Activated T-cell treated with anti-CD3 and anti-CD28 coated beads, Interleukin-2, amount 50 U/mL, for 4 hours (primary cell): Measurements from ENCODE around the gene DNAJC3. TPM values are rescaled to one million over a fixed set of nuclear protein-coding genes. Genes with fewer than 3 reads are reported as not detected.
"Not testable (repeated sequence)": the region's sequence is repeated elsewhere in the genome, so short reads cannot be mapped to it uniquely, and the experiment has no call there.

Source experiments
- ATAC-seq, 2 donors: fragments of 200-7000 bp; cut with Tn5 transposase; one replicate each; pipeline ENCODE4 v1.10.0; 2021
- DNase-seq: peaks from one replicate; pipeline ENCODE4 v3.0.0-alpha.2; 2020
- H3K27me3 Mint-ChIP-seq: one replicate; pipeline ENCODE4 v1.8.0; 2021; ENCODE audit warnings: low read depth, mixed read lengths
- H3K36me3 Mint-ChIP-seq: one replicate; pipeline ENCODE4 v1.8.0; 2022; ENCODE audit warnings: mixed read lengths; ENCODE audit not compliant: insufficient read depth
- H3K4me1 Mint-ChIP-seq: one replicate; pipeline ENCODE4 v1.8.0; 2021; ENCODE audit warnings: low read depth, mixed read lengths
- H3K4me3 Mint-ChIP-seq: one replicate; pipeline ENCODE4 v1.8.0; 2021; ENCODE audit warnings: mild to moderate bottlenecking, moderate library complexity, mixed read lengths
- H3K9me3 Mint-ChIP-seq: one replicate; pipeline ENCODE4 v1.8.0; 2021; ENCODE audit warnings: mixed read lengths
- total RNA-seq, 3 donors: library from RNA; stranded (reverse); gene quantifications; one replicate each; pipeline ENCODE4 v1.2.1, GENCODE V29; 2021

The DNAJC3 gene
- total RNA-seq, 3 donors from 2014 or later = 30.2 to 39.3 (median 31.2) TPM

GRCh38 chr13:95789315-95789714 is 112.4 kb downstream of the DNAJC3 start:
- not testable (repeated sequence) for DNase-seq, H3K4me3 Mint-ChIP-seq, H3K4me1 Mint-ChIP-seq, H3K9me3 Mint-ChIP-seq, H3K27me3 Mint-ChIP-seq, ATAC-seq
- peaks cover 67% of the 10 kb centered on the region for H3K36me3 Mint-ChIP-seq

GRCh38 chr13:95791084-95791722 is 114.3 kb downstream of the DNAJC3 start:
- Mint-ChIP-seq H3K9me3 (no peaks in the 10 kb centered on the region), H3K27me3 (no peaks in the 10 kb centered on the region), H3K4me3 (no peak overlapping the region), H3K4me1 (no peaks in the 10 kb centered on the region), H3K36me3 (peaks cover 64% of the 10 kb centered on the region)
- no peak for DNase-seq
- no peak for ATAC-seq

GRCh38 chr13:95793018-95793555 is 116.1 kb downstream of the DNAJC3 start:
- H3K27me3 Mint-ChIP-seq = no peaks in the 10 kb centered on the region
- DNase-seq (no peak), ATAC-seq (no peak)
- no peaks in the 10 kb centered on the region for H3K4me1 Mint-ChIP-seq
- peaks cover 47% of the 10 kb centered on the region for H3K36me3 Mint-ChIP-seq
- no peaks in the 10 kb centered on the region for H3K9me3 Mint-ChIP-seq
- H3K4me3 Mint-ChIP-seq = no peak overlapping the region

GRCh38 chr13:95793781-95794180 is 116.8 kb downstream of the DNAJC3 start:
- H3K9me3 Mint-ChIP-seq = no peaks in the 10 kb centered on the region
- peaks cover 40% of the 10 kb centered on the region for H3K36me3 Mint-ChIP-seq
- no peaks in the 10 kb centered on the region for H3K27me3 Mint-ChIP-seq
- DNase-seq = no peak
- H3K4me3 Mint-ChIP-seq = no peak overlapping the region
- no peaks in the 10 kb centered on the region for H3K4me1 Mint-ChIP-seq
- no peak for ATAC-seq

GRCh38 chr13:95797016-95797415 is 120.1 kb downstream of the DNAJC3 start:
- ATAC-seq (no peak), DNase-seq (no peak)
- Mint-ChIP-seq H3K4me1 (no peaks in the 10 kb centered on the region), H3K36me3 (peaks cover 18% of the 10 kb centered on the region), H3K27me3 (no peaks in the 10 kb centered on the region), H3K9me3 (no peaks in the 10 kb centered on the region), H3K4me3 (no peak overlapping the region)

GRCh38 chr13:95800436-95800835 is 123.5 kb downstream of the DNAJC3 start:
- H3K9me3 Mint-ChIP-seq = no peaks in the 10 kb centered on the region
- no peak for DNase-seq
- H3K4me1 Mint-ChIP-seq = no peaks in the 10 kb centered on the region
- no peak overlapping the region for H3K4me3 Mint-ChIP-seq
- ATAC-seq = no peak
- peaks cover 7% of the 10 kb centered on the region for H3K27me3 Mint-ChIP-seq
- no peaks in the 10 kb centered on the region for H3K36me3 Mint-ChIP-seq

GRCh38 chr13:95801825-95802224 is 124.9 kb downstream of the DNAJC3 start:
- Mint-ChIP-seq H3K9me3 (peaks cover 8% of the 10 kb centered on the region), H3K4me1 (no peaks in the 10 kb centered on the region)
- ATAC-seq = no peak

GRCh38 chr13:95805921-95806320 is 129.0 kb downstream of the DNAJC3 start:
- H3K9me3 Mint-ChIP-seq = peaks cover 15% of the 10 kb centered on the region
- H3K27me3 Mint-ChIP-seq = peaks cover 16% of the 10 kb centered on the region
- DNase-seq (no peak), ATAC-seq (no peak)
- no peaks in the 10 kb centered on the region for H3K4me1 Mint-ChIP-seq
- H3K36me3 Mint-ChIP-seq = no peaks in the 10 kb centered on the region
- no peak overlapping the region for H3K4me3 Mint-ChIP-seq

More at GRCh38 chr13:95801825-95802224, 124.9 kb downstream of the DNAJC3 start:
- Mint-ChIP-seq H3K36me3 (no peaks in the 10 kb centered on the region), H3K27me3 (peaks cover 7% of the 10 kb centered on the region), H3K4me3 (no peak overlapping the region)
- no peak for DNase-seq

GRCh38 chr13:95809429-95809828 is 132.5 kb downstream of the DNAJC3 start:
- no peak overlapping the region for H3K4me3 Mint-ChIP-seq

GRCh38 chr13:95813139-95813538 is 136.2 kb downstream of the DNAJC3 start:
- DNase-seq = no peak
- no peaks in the 10 kb centered on the region for H3K4me1 Mint-ChIP-seq
- H3K27me3 Mint-ChIP-seq = peaks cover 13% of the 10 kb centered on the region
- no peak overlapping the region for H3K4me3 Mint-ChIP-seq
- ATAC-seq = no peak
- peaks cover 14% of the 10 kb centered on the region for H3K9me3 Mint-ChIP-seq
- no peaks in the 10 kb centered on the region for H3K36me3 Mint-ChIP-seq

More at GRCh38 chr13:95809429-95809828, 132.5 kb downstream of the DNAJC3 start:
- no peak for DNase-seq
- Mint-ChIP-seq H3K4me1 (no peaks in the 10 kb centered on the region), H3K27me3 (peaks cover 13% of the 10 kb centered on the region), H3K36me3 (no peaks in the 10 kb centered on the region), H3K9me3 (peaks cover 22% of the 10 kb centered on the region)
- ATAC-seq = no peak

GRCh38 chr13:95814495-95814894 is 137.6 kb downstream of the DNAJC3 start:
- Mint-ChIP-seq H3K36me3 (no peaks in the 10 kb centered on the region), H3K9me3 (peaks cover 10% of the 10 kb centered on the region), H3K27me3 (peaks cover 9% of the 10 kb centered on the region), H3K4me3 (no peak overlapping the region), H3K4me1 (no peaks in the 10 kb centered on the region)
- DNase-seq = no peak
- ATAC-seq = no peak

- H3K36me3 Mint-ChIP-seq = no peaks in the 10 kb centered on the region
- no peaks in the 10 kb centered on the region for H3K9me3 Mint-ChIP-seq
- no peak overlapping the region for H3K4me3 Mint-ChIP-seq
- H3K4me1 Mint-ChIP-seq = no peaks in the 10 kb centered on the region
- H3K27me3 Mint-ChIP-seq = peaks cover 21% of the 10 kb centered on the region
- DNase-seq (no peak), ATAC-seq (no peak)
Measured at GRCh38 chr13:95822303-95822702, 145.4 kb downstream of the DNAJC3 start.

GRCh38 chr13:95833126-95833525 is 156.2 kb downstream of the DNAJC3 start:
- no peak overlapping the region for H3K4me3 Mint-ChIP-seq
- ATAC-seq (no peak), DNase-seq (no peak)
- H3K4me1 Mint-ChIP-seq = no peaks in the 10 kb centered on the region
- H3K9me3 Mint-ChIP-seq = peaks cover 9% of the 10 kb centered on the region
- no peaks in the 10 kb centered on the region for H3K36me3 Mint-ChIP-seq
- peaks cover 12% of the 10 kb centered on the region for H3K27me3 Mint-ChIP-seq

- H3K4me3 Mint-ChIP-seq = no peak overlapping the region
- no peaks in the 10 kb centered on the region for H3K36me3 Mint-ChIP-seq
- peaks cover 11% of the 10 kb centered on the region for H3K27me3 Mint-ChIP-seq
- H3K4me1 Mint-ChIP-seq = no peaks in the 10 kb centered on the region
- H3K9me3 Mint-ChIP-seq = peaks cover 6% of the 10 kb centered on the region
- ATAC-seq (no peak), DNase-seq (no peak)
Measured at GRCh38 chr13:95833719-95834118, 156.8 kb downstream of the DNAJC3 start.

- peaks cover 11% of the 10 kb centered on the region for H3K9me3 Mint-ChIP-seq
- H3K4me3 Mint-ChIP-seq = no peak overlapping the region
- no peaks in the 10 kb centered on the region for H3K4me1 Mint-ChIP-seq
- ATAC-seq (peak; percentile 55 to 56), DNase-seq (peak; percentile 60)
- peaks cover 14% of the 10 kb centered on the region for H3K27me3 Mint-ChIP-seq
- H3K36me3 Mint-ChIP-seq = no peaks in the 10 kb centered on the region
Measured at GRCh38 chr13:95834134-95834765, 157.3 kb downstream of the DNAJC3 start.
